Heart left ventricle (tissue), 13 donors: ENCODE data around the gene HAUS8.

Experiments
- POLR2A ChIP-seq, 2 donors: fragments of 450-650 bp; IDR thresholded peaks; one replicate each; pipeline ENCODE4 v1.6.1; 2017; ENCODE audit warnings: antibody characterized with exemption in 2 of 2, mild to moderate bottlenecking in 2 of 2, moderate library complexity in 2 of 2
- TF ChIP-seq, protein P1 (sequence below), 12 donors: fragments of 200-600 bp; sonication (generic) in 4 of 12; IDR thresholded peaks; one replicate each; pipeline versions ENCODE4 v1.5.0 to v1.8.0; 2018 to 2022; ENCODE audit warnings: antibody characterized with exemption in 12 of 12, mild to moderate bottlenecking in 5 of 12
- donor health status: ischemic (EF 13 %, LVEDD 7.1; RV severe dilation, severe dysfunction).
- donor health status: DM: no; HTN: yes; CAD: no.
- donor health status: DM: no; HTN: no; CAD: no.
- donor health status: ischemic (EF 25% LVEDD 6.9; RV normal size, moderate dysfunction).
- donor health status: ischemic (EF 25% LVEDD 5.7; RV mildly dilated, moderate dysfunction).
- donor health status: ischemic (EF 35%, LVEDD 5.7; RV mildly dilated, moderate dysfunction).
- donor health status: nonischemic (EF 11% LVEDD 7.7; RV severe dilation, severe dysfunction).
- donor health status: DM: yes; HTN: yes; CAD: no.
- donor health status: PGD.
- donor health status: ischemic (EF 29% LVEDD 5.4; RV normal size, mild dysfunction).
- donor health status: nonischemic (EF 23%, LVEDD 6.1; RV moderate dilation, normal function).

DNA sequence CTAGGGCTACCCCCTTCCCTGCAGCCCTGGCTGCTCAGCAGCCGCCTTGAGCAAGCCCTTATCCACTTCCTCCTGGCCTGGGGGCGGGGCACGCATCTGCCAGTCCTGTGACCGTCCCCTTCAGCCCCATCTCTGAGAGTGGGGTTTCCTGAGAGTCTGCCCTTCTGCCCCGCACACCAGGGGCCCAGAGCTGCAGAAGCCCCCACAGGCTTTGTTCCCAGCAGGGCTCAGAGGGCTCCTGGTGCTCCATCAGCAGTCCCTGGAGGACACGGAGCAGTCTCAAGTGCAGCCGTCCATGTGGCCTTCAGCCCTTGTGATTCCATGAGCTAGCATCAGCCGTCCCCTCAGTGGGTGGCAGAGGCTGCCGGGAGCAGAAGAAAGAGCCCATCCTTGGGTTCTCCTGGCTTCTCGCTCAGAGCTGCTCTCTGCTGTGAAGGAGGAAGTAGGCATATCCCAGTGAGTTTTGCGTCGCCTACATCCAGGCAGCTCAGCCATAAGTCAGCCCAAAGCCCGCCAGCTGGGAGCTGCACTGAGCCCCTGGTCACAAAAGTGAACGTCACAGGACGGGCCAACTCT lies 16.6 kb upstream of the HAUS8 start:
- TF ChIP-seq, protein P1, sequence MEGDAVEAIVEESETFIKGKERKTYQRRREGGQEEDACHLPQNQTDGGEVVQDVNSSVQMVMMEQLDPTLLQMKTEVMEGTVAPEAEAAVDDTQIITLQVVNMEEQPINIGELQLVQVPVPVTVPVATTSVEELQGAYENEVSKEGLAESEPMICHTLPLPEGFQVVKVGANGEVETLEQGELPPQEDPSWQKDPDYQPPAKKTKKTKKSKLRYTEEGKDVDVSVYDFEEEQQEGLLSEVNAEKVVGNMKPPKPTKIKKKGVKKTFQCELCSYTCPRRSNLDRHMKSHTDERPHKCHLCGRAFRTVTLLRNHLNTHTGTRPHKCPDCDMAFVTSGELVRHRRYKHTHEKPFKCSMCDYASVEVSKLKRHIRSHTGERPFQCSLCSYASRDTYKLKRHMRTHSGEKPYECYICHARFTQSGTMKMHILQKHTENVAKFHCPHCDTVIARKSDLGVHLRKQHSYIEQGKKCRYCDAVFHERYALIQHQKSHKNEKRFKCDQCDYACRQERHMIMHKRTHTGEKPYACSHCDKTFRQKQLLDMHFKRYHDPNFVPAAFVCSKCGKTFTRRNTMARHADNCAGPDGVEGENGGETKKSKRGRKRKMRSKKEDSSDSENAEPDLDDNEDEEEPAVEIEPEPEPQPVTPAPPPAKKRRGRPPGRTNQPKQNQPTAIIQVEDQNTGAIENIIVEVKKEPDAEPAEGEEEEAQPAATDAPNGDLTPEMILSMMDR (IDR thresholded peaks at IDR 0.05): no peak
- TF ChIP-seq POLR2A (IDR thresholded peaks at IDR 0.05): no peak
